ENCODE results near the gene DENND6B.

GRCh38 chr22:50308597-50308935 is 18.2 kb downstream of the DENND6B start:
- TF ChIP-seq EZH2 (IDR thresholded peaks at IDR 0.05) = no peak
- TF ChIP-seq, protein P1, sequence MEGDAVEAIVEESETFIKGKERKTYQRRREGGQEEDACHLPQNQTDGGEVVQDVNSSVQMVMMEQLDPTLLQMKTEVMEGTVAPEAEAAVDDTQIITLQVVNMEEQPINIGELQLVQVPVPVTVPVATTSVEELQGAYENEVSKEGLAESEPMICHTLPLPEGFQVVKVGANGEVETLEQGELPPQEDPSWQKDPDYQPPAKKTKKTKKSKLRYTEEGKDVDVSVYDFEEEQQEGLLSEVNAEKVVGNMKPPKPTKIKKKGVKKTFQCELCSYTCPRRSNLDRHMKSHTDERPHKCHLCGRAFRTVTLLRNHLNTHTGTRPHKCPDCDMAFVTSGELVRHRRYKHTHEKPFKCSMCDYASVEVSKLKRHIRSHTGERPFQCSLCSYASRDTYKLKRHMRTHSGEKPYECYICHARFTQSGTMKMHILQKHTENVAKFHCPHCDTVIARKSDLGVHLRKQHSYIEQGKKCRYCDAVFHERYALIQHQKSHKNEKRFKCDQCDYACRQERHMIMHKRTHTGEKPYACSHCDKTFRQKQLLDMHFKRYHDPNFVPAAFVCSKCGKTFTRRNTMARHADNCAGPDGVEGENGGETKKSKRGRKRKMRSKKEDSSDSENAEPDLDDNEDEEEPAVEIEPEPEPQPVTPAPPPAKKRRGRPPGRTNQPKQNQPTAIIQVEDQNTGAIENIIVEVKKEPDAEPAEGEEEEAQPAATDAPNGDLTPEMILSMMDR (IDR thresholded peaks at IDR 0.05) = no peak
- TF ChIP-seq EZH2phosphoT487 (IDR thresholded peaks at IDR 0.05) = no peak

Data from neural progenitor cell (in vitro differentiated cells).